ENCODE results near the gene CBR4. TPM values are rescaled to one million over a fixed set of nuclear protein-coding genes. Genes with fewer than 3 reads are reported as not detected.

The CBR4 gene
- polyA plus RNA-seq, 1 donor (not counting 4 experiments of a cell fraction or from before 2014, with no cell fraction given), result 9.1 TPM

GRCh38 chr4:169024762-169025161, 14.7 kb upstream of the CBR4 start:
- H3K9me1 ChIP-seq (ENCODE audit: control insufficient read depth, extremely low read depth, insufficient read depth, low read length), result no peaks in the 10 kb centered on the region
- no peaks in the 10 kb centered on the region for H3K79me2 ChIP-seq (ENCODE audit: control insufficient read depth, insufficient read depth, low read length)
- H3K9ac ChIP-seq (ENCODE audit: control insufficient read depth, extremely low read depth, insufficient read depth, low read length), result no peak overlapping the region
- H3K9me3 ChIP-seq (ENCODE audit: control insufficient read depth, low read depth, low read length), result no peaks in the 10 kb centered on the region
- no peak overlapping the region for H3K4me2 ChIP-seq (ENCODE audit: control insufficient read depth, extremely low read depth, insufficient read depth, low read depth, low read length)
- no peaks in the 10 kb centered on the region for H3K27me3 ChIP-seq (ENCODE audit: control insufficient read depth, extremely low read depth, insufficient read depth, low read length)
- peak overlapping the region; percentile 49 for H2AFZ ChIP-seq (ENCODE audit: control insufficient read depth, low read length)
- dilution Hi-C loops (cut with MboI; ENCODE audit: extremely low pct_ligation_motif_present, low sequenced_read_pairs), result no loop called here
- H3K4me3 ChIP-seq (ENCODE audit: control insufficient read depth in 2 of 3, extremely low read depth in 1 of 3, insufficient read depth in 2 of 3, low read depth in 1 of 3, low read length in 3 of 3), result no peak overlapping the region
- DNase-seq (ENCODE audit: low read depth, low spot score) (no peak), FAIRE-seq (peak; percentile 87)
- no peaks in the 10 kb centered on the region for H4K20me1 ChIP-seq (ENCODE audit: control insufficient read depth, extremely low read depth, insufficient read depth, low read length)
- no peak for TF ChIP-seq EZH2 (IDR thresholded peaks at IDR 0.05; ENCODE audit: low read length)
- peak; percentile 58 to 73 (median 67) for TF ChIP-seq CTCF (optimal IDR thresholded peaks at IDR 0.05 in 1 of 3, IDR thresholded peaks at IDR 0.05 in 1 of 3, conservative IDR thresholded peaks at IDR 0.05 in 1 of 3; ENCODE audit: extremely low read depth in 1 of 3, insufficient read depth in 2 of 3, low read length in 3 of 3)
- H3K4me1 ChIP-seq (ENCODE audit: control insufficient read depth, extremely low read depth, insufficient read depth, low read length), result peaks cover 11% of the 10 kb centered on the region
- no peaks in the 10 kb centered on the region for H3K36me3 ChIP-seq (ENCODE audit: control insufficient read depth in 2 of 2, extremely low read depth in 1 of 2, insufficient read depth in 2 of 2, low read length in 2 of 2)
- H3K27ac ChIP-seq (ENCODE audit: control insufficient read depth, insufficient read depth, low read length), result no peak overlapping the region

DNA sequence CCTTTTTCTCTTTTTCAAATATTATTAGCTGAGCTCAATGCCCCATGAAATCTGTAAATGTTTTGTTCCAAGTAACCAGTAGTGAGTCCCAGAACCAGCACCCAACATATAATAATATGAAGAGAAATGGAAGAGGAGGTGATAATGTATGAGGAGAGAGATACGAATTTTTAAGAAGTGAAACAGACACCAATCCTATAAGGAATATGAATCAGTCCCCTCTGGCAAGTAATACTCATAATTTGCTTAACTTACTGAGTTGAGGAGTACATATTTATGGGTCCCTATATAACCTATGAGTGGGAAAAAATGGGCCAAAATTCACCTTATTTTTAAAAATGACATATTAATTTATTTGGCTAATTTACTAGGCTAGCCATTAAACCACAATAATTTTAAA, 8.4 kb upstream of the CBR4 start:
- no peaks in the 10 kb centered on the region for H4K20me1 ChIP-seq (ENCODE audit: control insufficient read depth, extremely low read depth, insufficient read depth, low read length)
- FAIRE-seq (no peak), DNase-seq (ENCODE audit: low read depth, low spot score) (no peak)
- no peaks in the 10 kb centered on the region for H3K9me1 ChIP-seq (ENCODE audit: control insufficient read depth, extremely low read depth, insufficient read depth, low read length)
- H3K4me3 ChIP-seq (ENCODE audit: control insufficient read depth in 2 of 3, extremely low read depth in 1 of 3, insufficient read depth in 2 of 3, low read depth in 1 of 3, low read length in 3 of 3), result no peak overlapping the region
- peaks cover 38% of the 10 kb centered on the region for H3K4me1 ChIP-seq (ENCODE audit: control insufficient read depth, extremely low read depth, insufficient read depth, low read length)
- no peaks in the 10 kb centered on the region for H3K27me3 ChIP-seq (ENCODE audit: control insufficient read depth, extremely low read depth, insufficient read depth, low read length)
- dilution Hi-C loops (cut with MboI; ENCODE audit: extremely low pct_ligation_motif_present, low sequenced_read_pairs), result no loop called here
- peak overlapping the region; percentile 59 for H3K4me2 ChIP-seq (ENCODE audit: control insufficient read depth, extremely low read depth, insufficient read depth, low read depth, low read length)
- H3K9ac ChIP-seq (ENCODE audit: control insufficient read depth, extremely low read depth, insufficient read depth, low read length), result no peak overlapping the region
- H2AFZ ChIP-seq (ENCODE audit: control insufficient read depth, low read length), result peak overlapping the region; percentile 87
- H3K36me3 ChIP-seq (ENCODE audit: control insufficient read depth in 2 of 2, extremely low read depth in 1 of 2, insufficient read depth in 2 of 2, low read length in 2 of 2), result no peaks in the 10 kb centered on the region
- H3K79me2 ChIP-seq (ENCODE audit: control insufficient read depth, insufficient read depth, low read length), result no peaks in the 10 kb centered on the region
- no peaks in the 10 kb centered on the region for H3K9me3 ChIP-seq (ENCODE audit: control insufficient read depth, low read depth, low read length)
- peak overlapping the region; percentile 7 for H3K27ac ChIP-seq (ENCODE audit: control insufficient read depth, insufficient read depth, low read length)
- TF ChIP-seq EZH2 (IDR thresholded peaks at IDR 0.05; ENCODE audit: low read length) (no peak), CTCF (optimal IDR thresholded peaks at IDR 0.05 in 1 of 3, IDR thresholded peaks at IDR 0.05 in 1 of 3, conservative IDR thresholded peaks at IDR 0.05 in 1 of 3; ENCODE audit: extremely low read depth in 1 of 3, insufficient read depth in 2 of 3, low read length in 3 of 3) (no peak)
